Nephron progenitor cell (in vitro differentiated cells): ENCODE data around the gene ZSCAN9.

Experiments
- DNase-seq: peaks from one replicate; pipeline ENCODE4 v3.0.0; 2021
- H3K27ac Mint-ChIP-seq: 2 replicates; pipeline ENCODE4 v1.8.0; 2021; ENCODE audit warnings: mild to moderate bottlenecking, moderate library complexity, mixed read lengths
- H3K27me3 Mint-ChIP-seq: 2 replicates; pipeline ENCODE4 v1.8.0; 2021; ENCODE audit warnings: mild to moderate bottlenecking, low read depth, mixed read lengths; ENCODE audit not compliant: poor library complexity
- H3K36me3 Mint-ChIP-seq: 2 replicates; pipeline ENCODE4 v1.8.0; 2021; ENCODE audit warnings: low read depth, mixed read lengths
- H3K4me1 Mint-ChIP-seq: 2 replicates; pipeline ENCODE4 v1.8.0; 2021; ENCODE audit warnings: mixed read lengths
- H3K4me3 Mint-ChIP-seq: 2 replicates; pipeline ENCODE4 v1.8.0; 2021; ENCODE audit warnings: mild to moderate bottlenecking, moderate library complexity, mixed read lengths
- H3K9me3 Mint-ChIP-seq: 2 replicates; pipeline ENCODE4 v1.8.0; 2021; ENCODE audit warnings: mild to moderate bottlenecking, moderate library complexity, mixed read lengths
- CTCF ChIP-seq: fragments of 200-600 bp; sonication (generic); IDR thresholded peaks from 2 replicates; pipeline ENCODE4 v1.5.0; 2021; ENCODE audit warnings: antibody characterized with exemption

Gene ZSCAN9

GRCh38 chr6:28257042-28257441 lies 32.0 kb downstream of the ZSCAN9 start:
- Mint-ChIP-seq H3K36me3 (no peaks in the 10 kb centered on the region), H3K27me3 (peaks cover 21% of the 10 kb centered on the region), H3K4me3 (no peak overlapping the region), H3K9me3 (no peaks in the 10 kb centered on the region), H3K27ac (no peak overlapping the region), H3K4me1 (peaks cover 8% of the 10 kb centered on the region)
- TF ChIP-seq CTCF: no peak
- no peak for DNase-seq

- Mint-ChIP-seq H3K4me1 (peaks cover 5% of the 10 kb centered on the region), H3K36me3 (no peaks in the 10 kb centered on the region), H3K9me3 (no peaks in the 10 kb centered on the region), H3K27ac (no peak within 1 kb of the TSS), H3K4me3 (no peak within 1 kb of the TSS), H3K27me3 (peaks cover 24% of the 10 kb centered on the region)
- no peak for TF ChIP-seq CTCF
- DNase-seq: no peak
Measured at GRCh38 chr6:28258877-28259777, 34.1 kb downstream of the ZSCAN9 start, which contains the start of gene NKAPL. Gene NKAPL (plus strand): TSS chr6:28259297. CDS start chr6:28259372, 75 bp downstream.

- no peaks in the 10 kb centered on the region for H3K36me3 Mint-ChIP-seq
- H3K27me3 Mint-ChIP-seq: peaks cover 21% of the 10 kb centered on the region
- H3K4me3 Mint-ChIP-seq: no peak overlapping the region
- peaks cover 8% of the 10 kb centered on the region for H3K4me1 Mint-ChIP-seq
- DNase-seq: no peak
- no peak overlapping the region for H3K27ac Mint-ChIP-seq
- TF ChIP-seq CTCF: no peak
- H3K9me3 Mint-ChIP-seq: no peaks in the 10 kb centered on the region
Measured at GRCh38 chr6:28263922-28264321, 38.8 kb downstream of the ZSCAN9 start.

GRCh38 chr6:28264834-28265401 lies 39.8 kb downstream of the ZSCAN9 start:
- H3K36me3 Mint-ChIP-seq: no peaks in the 10 kb centered on the region
- no peak overlapping the region for H3K4me3 Mint-ChIP-seq
- no peaks in the 10 kb centered on the region for H3K9me3 Mint-ChIP-seq
- TF ChIP-seq CTCF: no peak
- H3K27me3 Mint-ChIP-seq: peaks cover 16% of the 10 kb centered on the region
- H3K4me1 Mint-ChIP-seq: peaks cover 8% of the 10 kb centered on the region
- DNase-seq: no peak
- no peak overlapping the region for H3K27ac Mint-ChIP-seq

GRCh38 chr6:28266563-28266961 lies 41.5 kb downstream of the ZSCAN9 start:
- no peak for TF ChIP-seq CTCF
- DNase-seq: no peak
- Mint-ChIP-seq H3K9me3 (no peaks in the 10 kb centered on the region), H3K36me3 (no peaks in the 10 kb centered on the region), H3K27ac (no peak overlapping the region), H3K4me1 (peaks cover 8% of the 10 kb centered on the region), H3K27me3 (peaks cover 7% of the 10 kb centered on the region), H3K4me3 (no peak overlapping the region)
